A673 (cell line): ENCODE results near the gene DOCK8.

Source experiments
- CTCF ChIP-seq: fragments of 300-800, 200-600 bp; sonication (generic); conservative IDR thresholded peaks from 2 replicates; pipeline ENCODE4 v1.5.1; 2017; ENCODE audit warnings: low read depth, mild to moderate bottlenecking, antibody characterized with exemption, low read length, moderate library complexity, mixed read lengths
- EZH2 ChIP-seq: fragments of 200-600 bp; sonication (generic); IDR thresholded peaks from 2 replicates; pipeline ENCODE4 v1.6.1; 2017; ENCODE audit warnings: borderline replicate concordance, low read depth, mild to moderate bottlenecking, mixed read lengths, antibody characterized with exemption, low read length; ENCODE audit not compliant: poor library complexity, severe bottlenecking

- no peak for TF ChIP-seq CTCF
- no peak for TF ChIP-seq EZH2
Measured at GRCh38 chr9:503326-503725, 288.7 kb downstream of the DOCK8 start.
